T-helper 17 cell (primary cell): ENCODE measurements around the gene SMARCE1. TPM values are rescaled to one million over a fixed set of nuclear protein-coding genes. Genes with fewer than 3 reads are reported as not detected.

ENCODE experiments used
- ATAC-seq: fragments of 150-1000 bp; cut with Tn5 transposase; 2 replicates; pipeline ENCODE4 v1.10.0; 2021; ENCODE audit warnings: mild to moderate bottlenecking, moderate library complexity
- DNase-seq, 3 donors: peaks; one replicate each; pipeline versions ENCODE4 v3.0.0 to v3.0.0-alpha.2; 2020 to 2021
- H3K9me3 ChIP-seq: one replicate; pipeline ENCODE4 v1.7.0; 2013; ENCODE audit warnings: low read length, mild to moderate bottlenecking; ENCODE audit not compliant: control insufficient read depth, poor library complexity, severe bottlenecking
- H3K27ac Mint-ChIP-seq: one replicate; pipeline ENCODE4 v1.8.0; 2022; ENCODE audit warnings: mild to moderate bottlenecking, moderate library complexity, mixed read lengths
- H3K27me3 Mint-ChIP-seq: one replicate; pipeline ENCODE4 v1.8.0; 2022; ENCODE audit warnings: mixed read lengths
- H3K36me3 Mint-ChIP-seq: one replicate; pipeline ENCODE4 v1.8.0; 2022; ENCODE audit warnings: low read depth, mixed read lengths
- H3K4me1 Mint-ChIP-seq: one replicate; pipeline ENCODE4 v1.8.0; 2022; ENCODE audit warnings: mild to moderate bottlenecking, mixed read lengths
- H3K4me3 Mint-ChIP-seq: one replicate; pipeline ENCODE4 v1.8.0; 2022; ENCODE audit warnings: mild to moderate bottlenecking, moderate library complexity, mixed read lengths
- total RNA-seq, 4 donors: library from RNA in 2 of 4; stranded (reverse) in 2 of 4; gene quantifications; one replicate each; pipeline ENCODE4 v1.2.3 and lab custom pipeline; 2022 to 2026

Gene SMARCE1
- total RNA-seq, 2 donors from 2014 or later: 60.0 to 77.5 TPM

- H3K9me3 ChIP-seq: no peaks in the 10 kb centered on the region
- H3K36me3 Mint-ChIP-seq: no peaks in the 10 kb centered on the region
- peaks cover 51% of the 10 kb centered on the region for H3K4me1 Mint-ChIP-seq
- ATAC-seq (no peak), DNase-seq (no peak)
- H3K27me3 Mint-ChIP-seq: no peaks in the 10 kb centered on the region
- peak overlapping the region; percentile 87 for H3K4me3 Mint-ChIP-seq
- peak overlapping the region; percentile 100 for H3K27ac Mint-ChIP-seq
Observed at GRCh38 chr17:40613467-40614154, 34.0 kb downstream of the SMARCE1 start.

DNA sequence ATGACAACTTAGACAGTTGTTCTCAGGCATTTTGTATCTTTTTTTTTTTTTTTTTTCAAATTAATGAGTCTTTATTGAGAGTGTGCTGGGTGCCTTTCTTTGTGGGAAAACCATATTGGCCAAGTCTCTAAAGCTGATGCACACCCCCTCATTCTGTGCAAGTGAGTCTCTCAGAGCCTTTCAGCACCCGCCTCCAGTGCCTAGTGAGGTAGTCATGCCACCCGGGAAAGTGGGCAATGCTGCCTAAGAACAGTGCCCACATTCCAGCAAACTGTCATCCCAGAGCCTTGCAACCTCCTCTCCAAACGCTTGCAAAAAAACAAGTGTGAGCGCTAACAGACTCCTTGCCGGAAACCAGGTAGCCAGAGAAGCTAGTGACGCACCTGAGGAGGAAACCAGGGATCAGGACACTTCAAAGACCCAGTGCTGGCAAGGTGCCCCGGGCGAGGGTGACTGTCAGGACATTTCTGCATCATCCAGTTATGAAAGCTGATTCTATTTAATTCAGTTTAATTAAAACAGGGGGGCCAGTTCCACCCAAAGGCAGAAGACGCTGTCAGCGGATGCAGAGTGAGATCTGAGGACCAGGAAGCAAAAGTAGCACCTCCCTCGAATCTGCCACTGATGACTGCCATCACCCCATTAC, 34.9 kb downstream of the SMARCE1 start:
- peak; percentile 41 to 79 (median 59) for DNase-seq
- Mint-ChIP-seq H3K36me3 (no peaks in the 10 kb centered on the region), H3K27me3 (no peaks in the 10 kb centered on the region), H3K27ac (peak overlapping the region; percentile 100), H3K4me3 (peak overlapping the region; percentile 87), H3K4me1 (peaks cover 59% of the 10 kb centered on the region)
- peak; percentile 56 for ATAC-seq
- no peaks in the 10 kb centered on the region for H3K9me3 ChIP-seq

DNA sequence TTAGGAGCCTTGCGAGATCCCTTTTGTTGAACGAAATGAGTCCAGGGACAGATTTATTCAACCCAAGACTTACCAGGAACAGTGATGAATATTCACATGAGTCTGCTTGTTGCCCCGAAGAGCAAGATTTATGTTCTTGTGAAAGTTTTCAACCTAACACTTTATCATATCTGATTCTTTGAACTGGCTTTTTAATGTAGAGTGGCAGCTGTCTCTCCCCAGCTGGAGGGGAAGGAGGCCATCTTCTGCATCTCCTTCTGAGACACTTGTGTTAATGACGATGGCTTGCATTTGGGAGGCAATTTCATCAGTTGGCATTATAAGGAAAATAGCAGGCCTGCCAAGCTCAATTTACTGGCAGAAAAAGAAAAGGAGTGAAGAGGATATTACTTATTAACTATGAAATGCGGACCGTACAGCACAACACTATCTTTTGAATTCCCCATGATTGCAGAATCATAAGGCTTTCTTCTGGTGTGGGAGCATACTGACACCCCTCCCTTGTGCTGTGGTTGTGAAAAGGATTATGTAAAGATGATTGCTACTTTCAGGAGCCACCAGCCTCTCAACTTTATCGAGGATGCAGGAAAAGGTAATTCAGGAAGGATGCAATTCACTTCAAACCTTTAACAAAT, 35.7 kb downstream of the SMARCE1 start:
- DNase-seq (no peak), ATAC-seq (no peak)
- Mint-ChIP-seq H3K4me1 (peaks cover 66% of the 10 kb centered on the region), H3K27me3 (no peaks in the 10 kb centered on the region), H3K36me3 (no peaks in the 10 kb centered on the region), H3K27ac (peak overlapping the region; percentile 100), H3K4me3 (no peak overlapping the region)
- no peaks in the 10 kb centered on the region for H3K9me3 ChIP-seq

DNA sequence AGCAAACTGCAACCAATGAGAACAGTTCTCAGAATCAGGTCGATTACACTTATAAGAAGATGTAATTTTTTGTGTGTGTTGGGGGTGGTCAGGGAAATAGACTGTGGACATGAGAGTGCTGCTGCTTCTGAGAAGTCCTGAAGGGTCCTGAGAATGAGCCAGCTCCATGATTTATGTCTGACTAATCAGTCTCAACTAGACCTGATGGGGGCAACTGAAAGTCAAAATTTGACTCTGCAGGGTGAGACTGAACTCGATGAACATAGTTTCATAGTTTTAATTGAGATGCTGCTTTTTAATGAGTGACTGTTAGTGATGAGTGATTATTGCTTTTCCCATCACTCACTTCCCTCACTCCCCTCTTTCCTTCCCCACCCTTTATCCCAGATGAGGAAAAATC, 37.3 kb downstream of the SMARCE1 start:
- Mint-ChIP-seq H3K4me3 (no peak overlapping the region), H3K4me1 (peaks cover 64% of the 10 kb centered on the region), H3K27me3 (no peaks in the 10 kb centered on the region), H3K27ac (peak overlapping the region; percentile 100), H3K36me3 (no peaks in the 10 kb centered on the region)
- DNase-seq: no peak
- no peaks in the 10 kb centered on the region for H3K9me3 ChIP-seq
- no peak for ATAC-seq

DNA sequence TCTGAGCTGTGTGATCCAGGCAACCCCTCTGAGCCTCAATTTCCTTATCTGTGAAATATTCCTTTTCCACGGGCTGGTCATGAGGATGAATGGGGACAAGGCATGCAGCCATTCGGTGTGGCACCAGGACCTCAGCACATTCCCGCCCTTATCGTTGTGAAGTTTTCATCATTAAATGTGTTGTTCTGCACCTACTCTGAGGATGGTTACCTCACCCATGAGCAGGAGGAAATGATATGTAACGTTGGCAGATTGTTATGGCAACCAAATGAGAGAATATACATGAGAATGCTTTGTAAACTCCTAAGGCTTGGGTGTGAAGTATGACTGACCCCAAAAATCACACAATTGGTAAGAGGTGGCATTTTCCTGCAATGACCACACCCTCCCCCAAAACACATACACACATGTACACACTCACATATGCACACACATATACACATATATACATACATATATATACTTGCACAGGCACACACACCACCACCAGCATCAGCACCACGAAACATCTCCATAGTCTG, 39.5 kb downstream of the SMARCE1 start:
- H3K27ac Mint-ChIP-seq: peak overlapping the region; percentile 100
- ATAC-seq (peak; percentile 73), DNase-seq (peak in 1 of 3 donors; percentile 34)
- H3K4me1 Mint-ChIP-seq: peaks cover 66% of the 10 kb centered on the region
- H3K36me3 Mint-ChIP-seq: no peaks in the 10 kb centered on the region
- no peaks in the 10 kb centered on the region for H3K27me3 Mint-ChIP-seq
- peak overlapping the region; percentile 85 for H3K4me3 Mint-ChIP-seq
- no peaks in the 10 kb centered on the region for H3K9me3 ChIP-seq

DNA sequence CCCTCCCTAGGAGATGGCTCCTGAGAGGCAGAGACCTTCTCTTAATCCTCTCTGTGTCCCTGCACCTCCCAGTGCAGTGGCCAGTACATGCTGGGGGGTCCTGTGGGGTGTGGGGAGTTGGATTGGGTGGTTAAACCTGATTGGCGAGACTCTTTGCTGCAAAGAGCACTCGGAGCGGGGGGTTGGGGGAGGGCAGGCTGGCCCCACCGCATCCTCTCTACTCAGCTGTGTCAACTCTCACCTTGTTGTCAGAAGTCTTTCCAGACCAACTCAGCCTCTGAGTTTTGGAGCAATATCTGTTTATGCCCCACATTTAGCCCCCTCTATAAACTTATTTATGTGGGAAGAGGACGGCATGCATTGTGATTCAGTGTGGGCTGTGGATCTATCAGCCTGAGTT, 40.0 kb downstream of the SMARCE1 start:
- peaks cover 68% of the 10 kb centered on the region for H3K4me1 Mint-ChIP-seq
- DNase-seq (peak in 1 of 3 donors; percentile 41), ATAC-seq (peak; percentile 57)
- no peaks in the 10 kb centered on the region for H3K27me3 Mint-ChIP-seq
- peaks cover 2% of the 10 kb centered on the region for H3K36me3 Mint-ChIP-seq
- H3K27ac Mint-ChIP-seq: peak overlapping the region; percentile 100
- no peaks in the 10 kb centered on the region for H3K9me3 ChIP-seq
- H3K4me3 Mint-ChIP-seq: peak overlapping the region; percentile 85

- no peaks in the 10 kb centered on the region for H3K9me3 ChIP-seq
- Mint-ChIP-seq H3K4me1 (peaks cover 69% of the 10 kb centered on the region), H3K4me3 (peak overlapping the region; percentile 85), H3K27ac (peak overlapping the region; percentile 100), H3K36me3 (peaks cover 3% of the 10 kb centered on the region), H3K27me3 (no peaks in the 10 kb centered on the region)
- no peak for ATAC-seq
- no peak for DNase-seq
Observed at GRCh38 chr17:40606548-40607353, 40.9 kb downstream of the SMARCE1 start.

DNA sequence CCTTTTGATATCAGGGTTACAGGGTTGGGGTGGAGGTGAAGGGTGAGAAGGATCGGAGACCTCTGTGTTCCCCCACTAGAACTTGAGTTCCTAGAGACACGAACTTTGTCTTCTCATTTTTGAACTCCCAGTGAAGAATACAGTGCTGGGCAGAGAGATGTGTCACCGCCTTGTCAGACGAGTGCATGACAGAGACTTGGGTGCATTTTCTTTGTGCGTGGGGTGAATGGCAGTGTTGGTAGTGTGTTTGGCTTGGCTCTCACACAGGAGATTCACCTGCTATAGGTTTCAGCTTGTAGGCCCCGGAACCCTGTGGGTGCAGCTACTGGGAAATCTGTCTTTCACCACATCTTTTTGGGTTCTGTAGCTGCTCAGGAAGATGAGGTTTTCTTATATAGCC, 42.3 kb downstream of the SMARCE1 start:
- Mint-ChIP-seq H3K27ac (peak overlapping the region; percentile 100), H3K27me3 (no peaks in the 10 kb centered on the region), H3K4me3 (peak overlapping the region; percentile 73), H3K4me1 (peaks cover 69% of the 10 kb centered on the region), H3K36me3 (peaks cover 3% of the 10 kb centered on the region)
- H3K9me3 ChIP-seq: no peaks in the 10 kb centered on the region
- DNase-seq (peak in 2 of 3 donors; percentile 35 to 42), ATAC-seq (peak; percentile 49)

DNA sequence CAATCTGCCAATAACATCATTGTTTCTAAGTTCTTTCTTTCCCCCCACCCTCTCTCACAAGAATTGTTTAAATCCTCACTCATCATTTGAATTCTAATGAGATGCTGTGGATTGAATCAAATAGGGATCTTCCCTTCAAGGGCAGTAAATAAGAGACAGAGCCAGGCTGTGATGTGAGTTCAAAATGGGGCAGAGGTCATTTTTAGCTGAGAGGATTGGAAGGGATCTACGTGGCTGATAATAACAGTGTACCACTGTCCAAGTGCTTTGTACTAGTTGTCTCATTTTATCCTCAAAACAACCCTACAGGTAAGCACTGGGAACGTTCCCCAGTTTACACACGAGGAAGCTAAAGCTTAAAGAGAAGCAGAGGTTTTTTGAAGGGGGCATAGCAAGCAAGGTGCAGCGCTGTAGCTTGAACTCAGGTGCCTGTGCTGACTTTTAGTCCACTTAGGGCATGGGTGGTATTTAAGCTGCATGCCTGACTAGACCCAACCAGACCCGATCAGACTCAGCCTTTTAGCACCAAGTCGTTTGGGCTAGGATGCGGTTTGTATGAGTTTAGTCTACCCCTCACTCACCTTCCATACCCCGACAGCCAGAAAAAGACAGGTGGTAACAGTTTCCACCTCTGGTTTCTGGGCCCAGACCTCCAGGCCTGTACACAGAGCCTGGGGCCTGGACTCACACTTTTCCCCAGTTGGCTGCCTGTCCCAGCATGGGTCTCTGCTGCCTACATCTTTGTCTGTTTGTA, 43.1 kb downstream of the SMARCE1 start:
- Mint-ChIP-seq H3K27ac (peak overlapping the region; percentile 100), H3K27me3 (no peaks in the 10 kb centered on the region), H3K36me3 (peaks cover 3% of the 10 kb centered on the region), H3K4me3 (peak overlapping the region; percentile 73), H3K4me1 (peaks cover 68% of the 10 kb centered on the region)
- ATAC-seq (no peak), DNase-seq (no peak)
- H3K9me3 ChIP-seq: no peaks in the 10 kb centered on the region

GRCh38 chr17:40602445-40603443, 44.9 kb downstream of the SMARCE1 start:
- Mint-ChIP-seq H3K36me3 (peaks cover 3% of the 10 kb centered on the region), H3K4me1 (peaks cover 71% of the 10 kb centered on the region), H3K27me3 (no peaks in the 10 kb centered on the region), H3K27ac (peak overlapping the region; percentile 100), H3K4me3 (peak overlapping the region; percentile 86)
- peak; percentile 40 for ATAC-seq
- peak in 2 of 3 donors; percentile 36 to 55 for DNase-seq
- no peaks in the 10 kb centered on the region for H3K9me3 ChIP-seq

DNA sequence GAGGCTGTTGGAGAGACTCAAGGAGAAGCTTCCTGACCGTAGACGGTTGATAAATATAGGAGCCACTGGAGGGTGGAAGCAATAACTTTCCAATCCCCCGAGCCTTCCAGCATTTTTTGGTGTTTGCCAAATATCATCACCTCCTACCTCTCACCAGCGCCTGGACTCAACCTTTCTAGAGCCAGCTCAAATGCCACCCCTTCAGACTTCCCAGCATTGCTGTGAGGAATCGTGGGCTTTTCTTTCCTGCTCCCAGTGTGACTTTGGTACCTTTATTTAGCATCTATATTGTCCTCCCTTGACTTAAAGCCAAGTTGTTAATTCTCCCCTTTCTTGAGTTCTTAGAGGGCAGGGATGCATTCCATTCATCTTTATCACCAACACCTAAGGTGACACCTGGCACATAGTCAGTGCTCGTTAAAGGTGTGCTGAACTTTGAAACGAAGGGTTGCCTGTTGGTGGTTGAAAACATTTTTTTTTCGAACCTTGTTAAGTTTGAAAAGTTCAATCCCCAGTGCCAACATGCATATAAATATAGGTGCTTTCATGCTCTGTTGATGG, 47.1 kb downstream of the SMARCE1 start:
- no peak for ATAC-seq
- H3K4me3 Mint-ChIP-seq: peak overlapping the region; percentile 13
- H3K9me3 ChIP-seq: no peaks in the 10 kb centered on the region
- H3K27me3 Mint-ChIP-seq: no peaks in the 10 kb centered on the region
- DNase-seq: no peak
- H3K27ac Mint-ChIP-seq: peak overlapping the region; percentile 100
- peaks cover 3% of the 10 kb centered on the region for H3K36me3 Mint-ChIP-seq
- H3K4me1 Mint-ChIP-seq: peaks cover 73% of the 10 kb centered on the region
